ENCODE results near the gene SPDYE6.

DNA sequence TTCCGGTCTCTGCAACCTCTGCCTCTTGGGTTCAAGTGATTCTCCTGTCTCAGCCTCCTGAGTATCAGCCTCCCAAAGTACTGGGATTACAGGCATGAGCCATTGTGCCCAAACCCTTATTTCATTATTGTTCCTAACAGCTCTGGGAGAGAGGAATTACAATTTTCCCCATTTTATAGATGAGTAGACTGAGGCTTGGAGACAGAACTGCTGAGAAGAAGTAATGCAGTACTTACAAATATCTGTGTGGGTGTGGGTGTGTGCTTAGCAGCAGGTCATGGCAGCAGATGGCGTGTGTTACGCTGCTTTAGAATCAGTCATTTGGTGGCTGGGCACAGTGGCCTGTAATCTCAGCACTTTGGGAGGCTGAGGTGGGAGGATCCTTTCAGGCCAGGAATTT is 47.3 kb upstream of the SPDYE6 start:
- no peak for TF ChIP-seq POLR2A (IDR thresholded peaks at IDR 0.05)
- TF ChIP-seq, protein P1, sequence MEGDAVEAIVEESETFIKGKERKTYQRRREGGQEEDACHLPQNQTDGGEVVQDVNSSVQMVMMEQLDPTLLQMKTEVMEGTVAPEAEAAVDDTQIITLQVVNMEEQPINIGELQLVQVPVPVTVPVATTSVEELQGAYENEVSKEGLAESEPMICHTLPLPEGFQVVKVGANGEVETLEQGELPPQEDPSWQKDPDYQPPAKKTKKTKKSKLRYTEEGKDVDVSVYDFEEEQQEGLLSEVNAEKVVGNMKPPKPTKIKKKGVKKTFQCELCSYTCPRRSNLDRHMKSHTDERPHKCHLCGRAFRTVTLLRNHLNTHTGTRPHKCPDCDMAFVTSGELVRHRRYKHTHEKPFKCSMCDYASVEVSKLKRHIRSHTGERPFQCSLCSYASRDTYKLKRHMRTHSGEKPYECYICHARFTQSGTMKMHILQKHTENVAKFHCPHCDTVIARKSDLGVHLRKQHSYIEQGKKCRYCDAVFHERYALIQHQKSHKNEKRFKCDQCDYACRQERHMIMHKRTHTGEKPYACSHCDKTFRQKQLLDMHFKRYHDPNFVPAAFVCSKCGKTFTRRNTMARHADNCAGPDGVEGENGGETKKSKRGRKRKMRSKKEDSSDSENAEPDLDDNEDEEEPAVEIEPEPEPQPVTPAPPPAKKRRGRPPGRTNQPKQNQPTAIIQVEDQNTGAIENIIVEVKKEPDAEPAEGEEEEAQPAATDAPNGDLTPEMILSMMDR (IDR thresholded peaks at IDR 0.05): no peak

Measured in heart left ventricle (tissue), 13 donors.